Ovary (tissue), 10 donors: ENCODE data around the gene DIS3L2. TPM values are rescaled to one million over a fixed set of nuclear protein-coding genes. Genes with fewer than 3 reads are reported as not detected.

Experiments used
- DNase-seq, 5 donors: peaks; one replicate each; pipeline ENCODE4 v3.0.0-alpha.2; 2019 to 2020
- H3K27ac ChIP-seq, 2 donors: fragments of 200-600 bp; one replicate each; pipeline versions ENCODE4 v1.5.1 to v1.8.0; 2019 to 2022
- H3K27me3 ChIP-seq: fragments of 200-600 bp; one replicate; pipeline ENCODE4 v1.8.0; 2022
- H3K36me3 ChIP-seq: fragments of 200-600 bp; sonication (generic); one replicate; pipeline ENCODE4 v1.5.1; 2019
- H3K4me1 ChIP-seq: one replicate; pipeline ENCODE4 v1.8.1; 2013; ENCODE audit warnings: mild to moderate bottlenecking, moderate library complexity; ENCODE audit not compliant: insufficient read depth
- H3K4me3 ChIP-seq: fragments of 200-600 bp; sonication (generic); one replicate; pipeline ENCODE4 v1.5.1; 2017
- H3K9me3 ChIP-seq, 2 donors: fragments of 200-600 bp in 1 of 2; sonication (generic) in 1 of 2; one replicate each; pipeline versions ENCODE4 v1.5.1 to v1.8.1; 2013 to 2019; ENCODE audit warnings: mild to moderate bottlenecking in 1 of 2, moderate library complexity in 1 of 2
- CTCF ChIP-seq, 3 donors: fragments of 450-650 bp in 2 of 3; fragments of 200-600 bp in 1 of 3; IDR thresholded peaks; one replicate each; pipeline versions ENCODE4 v1.5.1 to v1.8.0; 2016 to 2022; ENCODE audit warnings: antibody characterized with exemption in 3 of 3, mild to moderate bottlenecking in 1 of 3
- EP300 ChIP-seq: sonication (generic); formaldehyde crosslinking; IDR thresholded peaks from one replicate; pipeline ENCODE4 v1.6.1; 2017; ENCODE audit warnings: antibody characterized with exemption
- POLR2A ChIP-seq: fragments of 450-650 bp; IDR thresholded peaks from one replicate; pipeline ENCODE4 v1.6.1; 2017; ENCODE audit warnings: antibody characterized with exemption, mild to moderate bottlenecking, moderate library complexity
- WGBS, 3 donors: extraction: QIAGEN DNeasy Blood & Tissue Kit in 1 of 3; methylation state at CpG; one replicate each; pipeline versions ENCODE4 v1.1.5 to v1.1.7; 2013 to 2017; 5-methylcytosine and 5-hydroxymethylcytosine counted together
- intact Hi-C, 4 donors: fragments of 100-400 bp; cut with DNase I; formaldehyde crosslinking; loops; one replicate each; pipeline versions ENCODE4 v1.11.0 to v1.15.1; 2022 to 2023
- long read RNA-seq, 3 donors: library from polyadenylated mRNA in 2 of 3; unstranded in 2 of 3; transcript quantifications; one replicate each; pipeline ENCODE4 v2.0.0 and lab custom pipeline, GENCODE V29; 2021 to 2026
- polyA plus RNA-seq, 2 donors: library from polyadenylated mRNA; stranded (reverse); fragments of 200-250 nt in 1 of 2; fragments of 350-450 nt in 1 of 2; fragmentation: Illumina TruSeq in 1 of 2; extraction: RNeasy Lipid Tissue Mini Kit (QIAGEN cat#74804) in 1 of 2; gene quantifications; one replicate each; pipeline ENCODE4 v1.2.3, GENCODE V29; 2013 to 2014
- total RNA-seq, 7 donors: library from RNA; depleted of rRNA in 2 of 7; stranded (reverse); fragments of >200 nt in 2 of 7; fragmentation: NEBNext Ultra II Directional in 3 of 7; extraction: Animal tissue kit (Norgen Biotek cat#: 25700) in 3 of 7; gene quantifications; one replicate each; pipeline versions ENCODE4 v1.1.0 to v1.2.4, GENCODE V29; 2016 to 2023
- donor health status: DM: no; HTN: no; CAD: no; lungs with moderate emphysema.
- donor health status: DM: no; HTN: no; CAD: no.
- donor health status: Bipolar disorder and iron deficiency.
- donor health status: DM: yes; HTN: yes; CAD: no.
- donor health status: DM: no; HTN: no; CAD: no.
- donor health status: DM: yes; HTN: yes; CAD: no.

DIS3L2 gene, protein sequence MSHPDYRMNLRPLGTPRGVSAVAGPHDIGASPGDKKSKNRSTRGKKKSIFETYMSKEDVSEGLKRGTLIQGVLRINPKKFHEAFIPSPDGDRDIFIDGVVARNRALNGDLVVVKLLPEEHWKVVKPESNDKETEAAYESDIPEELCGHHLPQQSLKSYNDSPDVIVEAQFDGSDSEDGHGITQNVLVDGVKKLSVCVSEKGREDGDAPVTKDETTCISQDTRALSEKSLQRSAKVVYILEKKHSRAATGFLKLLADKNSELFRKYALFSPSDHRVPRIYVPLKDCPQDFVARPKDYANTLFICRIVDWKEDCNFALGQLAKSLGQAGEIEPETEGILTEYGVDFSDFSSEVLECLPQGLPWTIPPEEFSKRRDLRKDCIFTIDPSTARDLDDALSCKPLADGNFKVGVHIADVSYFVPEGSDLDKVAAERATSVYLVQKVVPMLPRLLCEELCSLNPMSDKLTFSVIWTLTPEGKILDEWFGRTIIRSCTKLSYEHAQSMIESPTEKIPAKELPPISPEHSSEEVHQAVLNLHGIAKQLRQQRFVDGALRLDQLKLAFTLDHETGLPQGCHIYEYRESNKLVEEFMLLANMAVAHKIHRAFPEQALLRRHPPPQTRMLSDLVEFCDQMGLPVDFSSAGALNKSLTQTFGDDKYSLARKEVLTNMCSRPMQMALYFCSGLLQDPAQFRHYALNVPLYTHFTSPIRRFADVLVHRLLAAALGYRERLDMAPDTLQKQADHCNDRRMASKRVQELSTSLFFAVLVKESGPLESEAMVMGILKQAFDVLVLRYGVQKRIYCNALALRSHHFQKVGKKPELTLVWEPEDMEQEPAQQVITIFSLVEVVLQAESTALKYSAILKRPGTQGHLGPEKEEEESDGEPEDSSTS
- 10 to 100 TPM; 26.2 to 52.0 (median 35.3) TPM for total RNA-seq
- 10 to 100 TPM; 18.2 to 21.6 TPM for polyA plus RNA-seq
- long read RNA-seq, donor 1, partial matches to known transcripts = 5 of 23 reads
- long read RNA-seq, donor 1, other reads (novel, unspliced or antisense) = 16 of 23 reads
- long read RNA-seq, donor 2 = 0 reads
- long read RNA-seq, donor 3, partial matches to known transcripts = 22 of 34 reads
- long read RNA-seq, donor 3, other reads (novel, unspliced or antisense) = 7 of 34 reads

DNA sequence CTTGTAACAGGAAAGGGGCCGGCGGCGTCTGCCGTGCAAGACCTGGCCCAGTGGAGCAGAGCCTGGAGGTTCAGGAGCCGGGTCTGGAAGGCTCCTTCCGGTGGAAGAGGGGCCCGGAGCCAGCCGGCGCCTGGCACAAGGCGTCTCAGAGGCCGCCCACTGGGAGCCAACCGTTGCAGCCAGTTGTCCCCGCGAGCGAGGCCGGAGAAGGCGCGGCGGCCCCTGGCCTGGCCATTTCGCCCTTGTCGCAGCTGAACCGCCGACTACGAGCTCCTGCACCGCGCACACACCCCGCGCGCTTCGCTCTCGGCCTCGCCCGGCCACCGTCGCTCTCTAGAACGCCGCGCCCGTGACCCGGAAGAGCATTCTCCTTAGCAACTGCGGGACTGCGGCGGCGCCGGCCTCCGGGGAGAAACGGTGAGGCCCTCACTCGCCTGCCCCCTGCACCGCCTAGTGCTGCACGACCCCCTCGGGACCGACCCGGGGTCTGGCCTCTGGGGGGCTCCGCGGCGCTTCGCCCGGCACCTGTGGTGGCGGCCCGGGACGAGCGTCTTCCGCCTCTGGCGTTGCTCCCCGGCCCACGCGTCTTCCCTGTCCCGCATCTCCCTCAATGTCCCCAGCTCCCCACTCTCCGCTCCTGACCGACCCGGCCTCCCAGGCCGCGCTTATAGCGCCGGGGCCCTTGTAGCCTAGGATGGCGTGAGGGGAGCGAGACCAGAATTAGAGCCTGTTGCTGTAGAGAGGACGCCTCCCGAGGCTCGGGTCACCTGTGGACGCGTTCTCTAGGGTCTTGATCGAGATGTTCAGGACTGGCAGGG lies at the start of gene DIS3L2:
TSS of gene DIS3L2 (plus strand) at position 365 of the 818 bp plus-strand sequence. CDS start 53,215 bp downstream, outside the sequence.
- Histone ChIP-seq H3K4me1 (peaks cover 12% of the 10 kb centered on the region), H3K4me3 (peak within 1 kb of the TSS; percentile 95), H3K27me3 (no peaks in the 10 kb centered on the region), H3K27ac (peak within 1 kb of the TSS; percentile 37 to 44), H3K9me3 (no peaks in the 10 kb centered on the region), H3K36me3 (no peaks in the 10 kb centered on the region)
- intact Hi-C loops = no loop called here
- 0% methylated on average over 80 to 83 of the region's 83 CpGs for WGBS, 3 donors
- peak; percentile 68 to 88 (median 78) for DNase-seq
- peak; percentile 52 for TF ChIP-seq POLR2A
- no peak for TF ChIP-seq EP300
- peak in 1 of 3 donors; percentile 17 for TF ChIP-seq CTCF (IDR thresholded peaks at IDR 0.05)

GRCh38 chr2:231914077-231914690 lies 47.3 kb upstream of the DIS3L2 start:
- Histone ChIP-seq H3K27me3 (no peaks in the 10 kb centered on the region), H3K27ac (no peak overlapping the region), H3K9me3 (no peaks in the 10 kb centered on the region), H3K4me3 (no peak overlapping the region), H3K4me1 (no peaks in the 10 kb centered on the region), H3K36me3 (no peaks in the 10 kb centered on the region)
- 89 to 93% (median 92%) methylated on average over 14 of the region's 14 CpGs for WGBS, 3 donors
- DNase-seq = no peak
- intact Hi-C loops = no loop called here
- TF ChIP-seq EP300 (no peak), CTCF (IDR thresholded peaks at IDR 0.05) (no peak), POLR2A (no peak)

DNA sequence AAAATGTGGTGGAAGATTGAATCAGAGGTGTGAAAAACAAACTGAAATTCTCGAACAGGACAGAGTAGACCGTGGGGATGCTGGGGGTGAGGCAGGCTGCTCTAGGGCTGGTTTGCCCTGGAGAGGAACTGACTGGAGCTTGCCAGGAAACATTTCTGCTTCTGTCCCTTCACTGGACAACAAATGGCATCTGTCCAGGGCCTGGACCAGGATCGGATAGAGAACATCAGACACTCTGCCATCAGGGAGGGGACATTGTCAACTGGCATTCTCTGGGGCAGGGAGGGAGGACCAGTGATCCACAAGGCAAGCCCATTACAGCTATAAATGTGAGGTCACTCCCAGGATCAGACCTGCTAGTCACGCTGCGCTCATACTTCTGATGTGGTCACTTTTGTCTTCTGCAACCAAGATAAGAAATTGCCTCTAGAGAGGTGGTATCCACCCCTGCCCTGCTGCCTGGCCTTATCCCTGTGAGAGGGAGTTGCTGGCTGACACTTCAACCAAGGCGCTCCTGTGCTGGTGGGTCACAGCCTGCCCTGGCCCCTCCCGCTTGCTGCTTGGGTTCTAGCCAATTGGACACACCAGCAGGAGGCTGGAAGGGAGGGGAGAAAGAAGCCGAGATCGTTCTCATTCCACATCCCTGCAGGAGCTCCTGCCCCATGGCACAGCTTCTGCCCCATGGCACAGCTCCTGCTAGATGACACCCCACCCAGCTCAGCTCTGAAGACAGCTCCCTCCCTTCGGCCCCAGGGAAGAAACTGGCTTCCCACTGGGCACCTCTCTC lies 44.0 kb upstream of the DIS3L2 start:
- WGBS, 3 donors = 22 to 29% (median 27%) methylated on average over 10 of the region's 10 CpGs
- no peaks in the 10 kb centered on the region for H3K36me3 ChIP-seq
- H3K4me3 ChIP-seq = no peak overlapping the region
- no peaks in the 10 kb centered on the region for H3K4me1 ChIP-seq
- H3K27ac ChIP-seq = no peak overlapping the region
- no peaks in the 10 kb centered on the region for H3K9me3 ChIP-seq
- intact Hi-C loops = no loop called here
- peak in 1 of 5 donors; percentile 51 for DNase-seq
- H3K27me3 ChIP-seq = no peaks in the 10 kb centered on the region
- TF ChIP-seq POLR2A (no peak), CTCF (IDR thresholded peaks at IDR 0.05) (no peak), EP300 (no peak)
